ENCODE results near the gene SHISA7. TPM values are rescaled to one million over a fixed set of nuclear protein-coding genes. Genes with fewer than 3 reads are reported as not detected.

The SHISA7 gene
- total and polyA plus RNA-seq, 2 experiments from 2014 or later: not detected

DNA sequence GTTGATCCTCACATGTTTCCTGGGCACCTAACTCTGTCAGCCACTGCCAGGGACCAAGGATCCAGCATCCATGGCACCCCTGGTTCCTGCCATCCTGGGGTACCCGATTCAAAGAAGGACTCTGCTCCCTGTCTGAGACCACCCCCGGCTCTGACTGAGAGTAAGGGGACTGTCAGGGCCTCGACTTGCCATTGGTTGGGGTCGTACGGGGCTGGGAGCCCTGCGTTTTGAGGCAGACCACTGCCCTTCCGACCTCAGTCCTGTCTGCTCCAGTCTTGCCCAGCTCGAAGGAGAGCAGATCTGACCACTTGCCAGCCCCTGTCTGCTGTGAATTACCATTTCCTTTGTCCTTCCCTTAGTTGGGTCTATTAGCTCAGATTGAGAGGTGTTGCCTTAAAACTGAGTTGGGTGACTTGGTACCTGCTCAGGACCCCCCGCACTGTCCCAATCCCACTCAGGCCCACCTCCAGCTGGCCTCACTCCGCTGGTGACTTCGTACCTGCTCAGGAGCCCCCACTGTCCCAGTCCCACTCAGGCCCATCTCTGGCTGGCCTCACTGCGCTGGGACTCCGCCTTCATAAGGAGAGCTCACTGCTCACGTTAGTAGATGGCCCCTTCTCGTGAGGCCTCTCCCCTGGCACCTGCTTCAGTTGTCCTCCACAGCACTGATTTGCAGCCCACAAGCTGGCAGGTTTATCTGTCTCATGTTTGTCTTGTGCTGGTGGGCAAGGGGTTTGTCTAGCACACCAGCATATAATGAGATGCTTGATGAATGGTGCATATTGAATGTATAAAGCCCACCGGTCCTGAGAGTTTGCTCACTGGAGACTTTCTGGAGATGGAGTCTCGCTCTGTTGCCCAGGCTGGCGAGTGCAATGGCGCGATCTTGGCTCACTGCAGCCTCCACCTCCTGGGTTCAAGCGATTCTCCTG lies 53.4 kb downstream of the SHISA7 start:
- Histone ChIP-seq H3K4me1 (ENCODE audit: insufficient read depth) (peaks cover 25% of the 10 kb centered on the region), H3K9me3 (ENCODE audit: low read depth) (no peaks in the 10 kb centered on the region), H3K27me3 (replicated peaks; ENCODE audit: insufficient read depth) (no peaks in the 10 kb centered on the region), H3K36me3 (ENCODE audit: low read depth) (peaks cover 27% of the 10 kb centered on the region; the same call in 1 of the 2 replicates), H3F3A (ENCODE audit: insufficient read depth) (peaks cover 43% of the 10 kb centered on the region), H3K4me3 (no peak overlapping the region), H3K9ac (peak overlapping the region; percentile 92; the same call in 1 of the 2 replicates), H4K20me1 (ENCODE audit: insufficient read depth) (peaks cover 16% of the 10 kb centered on the region; the same call in 1 of the 2 replicates), H3K79me2 (ENCODE audit: insufficient read depth) (peaks cover 54% of the 10 kb centered on the region), H2AFZ (no peak overlapping the region), H3K27ac (no peak overlapping the region), H3K9me2 (ENCODE audit: insufficient read depth) (no peaks in the 10 kb centered on the region), H3K4me2 (ENCODE audit: unreplicated experiment) (no peak overlapping the region)
- 84% methylated on average over 21 of the region's 21 CpGs for WGBS, 2 experiments (ENCODE audit: low coverage in 1 of 2, low lambda C conversion rate in 2 of 2, missing lambda C conversion rate in 2 of 2)
- DNase-seq: no peak
- TF ChIP-seq EZH2 (IDR thresholded peaks at IDR 0.05; ENCODE audit: insufficient read depth, poor library complexity, severe bottlenecking): no peak
- in situ Hi-C loops (cut with MboI): no loop called here

DNA sequence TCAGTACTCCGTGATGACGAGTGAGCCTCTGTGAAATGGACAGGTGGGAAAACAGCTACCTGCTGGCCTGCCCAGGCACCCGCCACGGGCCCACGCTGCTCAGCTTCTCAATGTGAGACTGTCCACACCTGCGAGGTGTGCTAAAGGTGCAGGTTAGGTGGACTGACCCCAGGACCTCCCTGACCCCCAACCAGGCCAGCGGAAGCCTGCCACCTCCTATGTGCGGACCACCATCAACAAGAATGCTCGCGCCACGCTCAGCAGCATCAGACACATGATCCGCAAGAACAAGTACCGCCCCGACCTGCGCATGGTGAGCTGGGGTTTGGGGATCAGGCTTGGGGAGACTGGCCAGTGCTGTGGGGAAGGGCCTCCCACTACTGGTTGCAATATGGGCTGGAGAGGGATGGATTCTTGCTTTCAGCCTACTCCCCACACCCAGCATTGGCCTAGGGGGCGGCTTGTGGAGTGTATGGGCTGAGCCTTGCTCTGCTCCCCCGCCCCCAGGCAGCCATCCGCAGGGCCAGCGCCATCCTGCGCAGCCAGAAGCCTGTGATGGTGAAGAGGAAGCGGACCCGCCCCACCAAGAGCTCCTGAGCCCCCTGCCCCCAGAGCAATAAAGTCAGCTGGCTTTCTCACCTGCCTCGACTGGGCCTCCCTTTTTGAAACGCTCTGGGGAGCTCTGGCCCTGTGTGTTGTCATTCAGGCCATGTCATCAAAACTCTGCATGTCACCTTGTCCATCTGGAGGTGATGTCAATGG lies 55.2 kb downstream of the SHISA7 start:
- 0 out of 2 replicates have a peak overlapping the region, but pooled peaks have one; percentile 68 for H3K27ac ChIP-seq
- H3F3A ChIP-seq (ENCODE audit: insufficient read depth): peaks cover 40% of the 10 kb centered on the region
- peak overlapping the region; percentile 92 for H3K9ac ChIP-seq
- DNase-seq: no peak
- no peaks in the 10 kb centered on the region for H3K27me3 ChIP-seq (replicated peaks; ENCODE audit: insufficient read depth)
- peaks cover 27% of the 10 kb centered on the region; the same call in 1 of the 2 replicates for H3K36me3 ChIP-seq (ENCODE audit: low read depth)
- peak overlapping the region; percentile 95 for H3K4me2 ChIP-seq (ENCODE audit: unreplicated experiment)
- no peaks in the 10 kb centered on the region for H3K9me3 ChIP-seq (ENCODE audit: low read depth)
- no peak for TF ChIP-seq EZH2 (IDR thresholded peaks at IDR 0.05; ENCODE audit: insufficient read depth, poor library complexity, severe bottlenecking)
- no peak for TF ChIP-seq EZH2phosphoT487 (IDR thresholded peaks at IDR 0.05; ENCODE audit: insufficient read depth, low read depth)
- 87 to 90% methylated on average over 20 of the region's 24 CpGs for WGBS, 2 experiments (ENCODE audit: low coverage in 1 of 2, low lambda C conversion rate in 2 of 2, missing lambda C conversion rate in 2 of 2)
- H3K4me1 ChIP-seq (ENCODE audit: insufficient read depth): peaks cover 33% of the 10 kb centered on the region
- peaks cover 16% of the 10 kb centered on the region; the same call in 1 of the 2 replicates for H4K20me1 ChIP-seq (ENCODE audit: insufficient read depth)
- peak overlapping the region; percentile 94 for H3K4me3 ChIP-seq
- H3K79me2 ChIP-seq (ENCODE audit: insufficient read depth): peaks cover 54% of the 10 kb centered on the region
- no peaks in the 10 kb centered on the region for H3K9me2 ChIP-seq (ENCODE audit: insufficient read depth)
- H2AFZ ChIP-seq: no peak overlapping the region
- in situ Hi-C loops (cut with MboI): no loop called here

DNA sequence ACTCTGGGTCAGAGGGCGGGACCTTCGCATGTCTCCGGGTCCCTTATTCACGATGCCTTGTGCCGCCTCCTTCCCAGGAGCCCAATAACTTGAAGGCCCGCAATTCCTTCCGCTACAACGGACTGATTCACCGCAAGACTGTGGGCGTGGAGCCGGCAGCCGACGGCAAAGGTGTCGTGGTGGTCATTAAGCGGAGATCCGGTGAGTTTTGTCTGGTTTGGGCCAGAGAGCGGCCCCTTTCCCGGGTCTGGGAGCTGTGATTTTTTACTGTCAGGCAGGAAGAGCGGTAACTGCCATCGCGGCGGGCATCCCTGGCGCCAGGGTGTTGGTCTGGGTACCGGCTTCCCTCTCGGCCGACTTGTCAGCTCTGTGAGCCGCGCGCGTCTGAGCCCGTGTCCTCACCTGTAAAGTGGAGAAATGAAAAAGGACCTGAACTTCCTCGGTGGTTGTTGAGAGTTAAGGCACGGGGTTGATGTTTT lies 56.6 kb downstream of the SHISA7 start:
- Histone ChIP-seq H3K4me2 (ENCODE audit: unreplicated experiment) (peak overlapping the region; percentile 95), H3F3A (ENCODE audit: insufficient read depth) (peaks cover 29% of the 10 kb centered on the region), H3K27me3 (replicated peaks; ENCODE audit: insufficient read depth) (no peaks in the 10 kb centered on the region), H3K9ac (peak overlapping the region; percentile 92), H3K9me3 (ENCODE audit: low read depth) (no peaks in the 10 kb centered on the region), H3K4me3 (peak overlapping the region; percentile 94), H3K79me2 (ENCODE audit: insufficient read depth) (peaks cover 51% of the 10 kb centered on the region), H4K20me1 (ENCODE audit: insufficient read depth) (peaks cover 16% of the 10 kb centered on the region; the same call in 1 of the 2 replicates), H3K9me2 (ENCODE audit: insufficient read depth) (no peaks in the 10 kb centered on the region), H3K27ac (peak overlapping the region; percentile 68), H3K36me3 (ENCODE audit: low read depth) (peaks cover 27% of the 10 kb centered on the region; the same call in 1 of the 2 replicates), H2AFZ (no peak overlapping the region), H3K4me1 (ENCODE audit: insufficient read depth) (peaks cover 33% of the 10 kb centered on the region)
- in situ Hi-C loops (cut with MboI): no loop called here
- no peak for TF ChIP-seq EZH2phosphoT487 (IDR thresholded peaks at IDR 0.05; ENCODE audit: insufficient read depth, low read depth)
- TF ChIP-seq EZH2 (IDR thresholded peaks at IDR 0.05; ENCODE audit: insufficient read depth, poor library complexity, severe bottlenecking): no peak
- 1% methylated on average over 33 of the region's 33 CpGs for WGBS, 2 experiments (ENCODE audit: low coverage in 1 of 2, low lambda C conversion rate in 2 of 2, missing lambda C conversion rate in 2 of 2)
- peak; percentile 69 for DNase-seq
